Fibroblast of peridontal ligament (primary cell): ENCODE data around the gene LIN7A.

Experiments used
- DNase-seq: peaks from one replicate; pipeline ENCODE4 v3.0.0-alpha.2; 2010; ENCODE audit errors: extremely low read depth

The LIN7A gene

GRCh38 chr12:80752464-80752863 lies 185.3 kb downstream of the LIN7A start:
- peak; percentile 34 for DNase-seq

- no peak for DNase-seq
Measured at GRCh38 chr12:80749456-80749855, 188.3 kb downstream of the LIN7A start.

- no peak for DNase-seq
Measured at GRCh38 chr12:80747800-80748199, 189.9 kb downstream of the LIN7A start.

- DNase-seq = no peak
Measured at GRCh38 chr12:80745851-80746505, 191.8 kb downstream of the LIN7A start.
